ENCODE results near the gene RRP12.
"Not testable (repeated sequence)": the region's sequence is repeated elsewhere in the genome, so short reads cannot be mapped to it uniquely, and the experiment has no call there.

Gene RRP12

GRCh38 chr10:97435211-97435610 is 34.1 kb upstream of the RRP12 start:
- H3K36me3 ChIP-seq (ENCODE audit: insufficient read depth, insufficient read length, low read length): peaks cover 63% of the 10 kb centered on the region
- no peaks in the 10 kb centered on the region for H3K27me3 ChIP-seq (ENCODE audit: insufficient read depth, insufficient read length)
- H3K4me3 ChIP-seq (ENCODE audit: insufficient read length, low read depth): no peak overlapping the region
- no peak for DNase-seq (ENCODE audit: low read depth, low spot score)
- no peaks in the 10 kb centered on the region for H3K4me1 ChIP-seq (ENCODE audit: insufficient read depth, insufficient read length)
- no peaks in the 10 kb centered on the region for H3K9me3 ChIP-seq (ENCODE audit: insufficient read depth, low read length)
- H3K9ac ChIP-seq (ENCODE audit: insufficient read length, low read depth): no peak overlapping the region
- TF ChIP-seq SUZ12 (IDR thresholded peaks at IDR 0.05; ENCODE audit: extremely low read depth, insufficient read depth, insufficient read length) (no peak), ZNF274 (IDR thresholded peaks at IDR 0.05; ENCODE audit: low read depth, low read length) (no peak), YY1 (IDR thresholded peaks at IDR 0.05; ENCODE audit: insufficient read depth, insufficient read length) (no peak)

GRCh38 chr10:97434557-97434956 is 33.4 kb upstream of the RRP12 start:
- Histone ChIP-seq H3K9me3 (ENCODE audit: insufficient read depth, low read length) (no peaks in the 10 kb centered on the region), H3K36me3 (ENCODE audit: insufficient read depth, insufficient read length, low read length) (peaks cover 67% of the 10 kb centered on the region), H3K27me3 (ENCODE audit: insufficient read depth, insufficient read length) (no peaks in the 10 kb centered on the region), H3K4me1 (ENCODE audit: insufficient read depth, insufficient read length) (no peaks in the 10 kb centered on the region), H3K9ac (ENCODE audit: insufficient read length, low read depth) (no peak overlapping the region), H3K4me3 (ENCODE audit: insufficient read length, low read depth) (no peak overlapping the region)
- TF ChIP-seq YY1 (IDR thresholded peaks at IDR 0.05; ENCODE audit: insufficient read depth, insufficient read length) (no peak), ZNF274 (IDR thresholded peaks at IDR 0.05; ENCODE audit: low read depth, low read length) (no peak), SUZ12 (IDR thresholded peaks at IDR 0.05; ENCODE audit: extremely low read depth, insufficient read depth, insufficient read length) (no peak)
- DNase-seq (ENCODE audit: low read depth, low spot score): no peak

GRCh38 chr10:97434055-97434454 is 32.9 kb upstream of the RRP12 start:
- H3K9me3 ChIP-seq (ENCODE audit: insufficient read depth, low read length): no peaks in the 10 kb centered on the region
- no peaks in the 10 kb centered on the region for H3K4me1 ChIP-seq (ENCODE audit: insufficient read depth, insufficient read length)
- H3K9ac ChIP-seq (ENCODE audit: insufficient read length, low read depth): no peak overlapping the region
- no peaks in the 10 kb centered on the region for H3K27me3 ChIP-seq (ENCODE audit: insufficient read depth, insufficient read length)
- no peak overlapping the region for H3K4me3 ChIP-seq (ENCODE audit: insufficient read length, low read depth)
- peaks cover 66% of the 10 kb centered on the region for H3K36me3 ChIP-seq (ENCODE audit: insufficient read depth, insufficient read length, low read length)
- no peak for DNase-seq (ENCODE audit: low read depth, low spot score)
- TF ChIP-seq ZNF274 (IDR thresholded peaks at IDR 0.05; ENCODE audit: low read depth, low read length) (no peak), SUZ12 (IDR thresholded peaks at IDR 0.05; ENCODE audit: extremely low read depth, insufficient read depth, insufficient read length) (no peak), YY1 (IDR thresholded peaks at IDR 0.05; ENCODE audit: insufficient read depth, insufficient read length) (no peak)

- H3K9ac ChIP-seq (ENCODE audit: insufficient read length, low read depth): peak overlapping the region; percentile 54
- no peaks in the 10 kb centered on the region for H3K27me3 ChIP-seq (ENCODE audit: insufficient read depth, insufficient read length)
- TF ChIP-seq SUZ12 (IDR thresholded peaks at IDR 0.05; ENCODE audit: extremely low read depth, insufficient read depth, insufficient read length): no peak
- no peak for TF ChIP-seq ZNF274 (IDR thresholded peaks at IDR 0.05; ENCODE audit: low read depth, low read length)
- no peak for DNase-seq (ENCODE audit: low read depth, low spot score)
- H3K36me3 ChIP-seq (ENCODE audit: insufficient read depth, insufficient read length, low read length): peaks cover 49% of the 10 kb centered on the region
- no peaks in the 10 kb centered on the region for H3K9me3 ChIP-seq (ENCODE audit: insufficient read depth, low read length)
- H3K4me1 ChIP-seq (ENCODE audit: insufficient read depth, insufficient read length): no peaks in the 10 kb centered on the region
- peak overlapping the region; percentile 22 for H3K4me3 ChIP-seq (ENCODE audit: insufficient read length, low read depth)
Observed at GRCh38 chr10:97428572-97428981, 27.4 kb upstream of the RRP12 start.

- no peaks in the 10 kb centered on the region for H3K4me1 ChIP-seq (ENCODE audit: insufficient read depth, insufficient read length)
- H3K4me3 ChIP-seq (ENCODE audit: insufficient read length, low read depth): peak overlapping the region; percentile 95
- no peaks in the 10 kb centered on the region for H3K9me3 ChIP-seq (ENCODE audit: insufficient read depth, low read length)
- DNase-seq (ENCODE audit: low read depth, low spot score): peak; percentile 64
- H3K9ac ChIP-seq (ENCODE audit: insufficient read length, low read depth): peak overlapping the region; percentile 98
- H3K27me3 ChIP-seq (ENCODE audit: insufficient read depth, insufficient read length): no peaks in the 10 kb centered on the region
- peaks cover 47% of the 10 kb centered on the region for H3K36me3 ChIP-seq (ENCODE audit: insufficient read depth, insufficient read length, low read length)
- TF ChIP-seq ZNF274 (IDR thresholded peaks at IDR 0.05; ENCODE audit: low read depth, low read length) (no peak), SUZ12 (IDR thresholded peaks at IDR 0.05; ENCODE audit: extremely low read depth, insufficient read depth, insufficient read length) (no peak), YY1 (IDR thresholded peaks at IDR 0.05; ENCODE audit: insufficient read depth, insufficient read length) (no peak)
Observed at GRCh38 chr10:97427571-97428179, 26.5 kb upstream of the RRP12 start.

- H3K4me3 ChIP-seq (ENCODE audit: insufficient read length, low read depth): peak overlapping the region; percentile 95
- H3K27me3 ChIP-seq (ENCODE audit: insufficient read depth, insufficient read length): no peaks in the 10 kb centered on the region
- no peaks in the 10 kb centered on the region for H3K4me1 ChIP-seq (ENCODE audit: insufficient read depth, insufficient read length)
- no peaks in the 10 kb centered on the region for H3K9me3 ChIP-seq (ENCODE audit: insufficient read depth, low read length)
- H3K36me3 ChIP-seq (ENCODE audit: insufficient read depth, insufficient read length, low read length): peaks cover 47% of the 10 kb centered on the region
- TF ChIP-seq ZNF274 (IDR thresholded peaks at IDR 0.05; ENCODE audit: low read depth, low read length) (no peak), YY1 (IDR thresholded peaks at IDR 0.05; ENCODE audit: insufficient read depth, insufficient read length) (no peak), SUZ12 (IDR thresholded peaks at IDR 0.05; ENCODE audit: extremely low read depth, insufficient read depth, insufficient read length) (no peak)
- DNase-seq (ENCODE audit: low read depth, low spot score): no peak
- peak overlapping the region; percentile 98 for H3K9ac ChIP-seq (ENCODE audit: insufficient read length, low read depth)
Observed at GRCh38 chr10:97426776-97427570, 25.8 kb upstream of the RRP12 start.

GRCh38 chr10:97425964-97426775 is 25.0 kb upstream of the RRP12 start, which contains the start of gene PGAM1:
TSS of gene PGAM1 (plus strand) at chr10:97426191. CDS start at chr10:97426308, 117 bp downstream.
- H3K36me3 ChIP-seq (ENCODE audit: insufficient read depth, insufficient read length, low read length): peaks cover 39% of the 10 kb centered on the region
- H3K27me3 ChIP-seq (ENCODE audit: insufficient read depth, insufficient read length): no peaks in the 10 kb centered on the region
- H3K4me1 ChIP-seq (ENCODE audit: insufficient read depth, insufficient read length): no peaks in the 10 kb centered on the region
- peak within 1 kb of the TSS; percentile 95 for H3K4me3 ChIP-seq (ENCODE audit: insufficient read length, low read depth)
- H3K9me3 ChIP-seq (ENCODE audit: insufficient read depth, low read length): no peaks in the 10 kb centered on the region
- peak; percentile 90 for DNase-seq (ENCODE audit: low read depth, low spot score)
- no peak for TF ChIP-seq YY1 (IDR thresholded peaks at IDR 0.05; ENCODE audit: insufficient read depth, insufficient read length)
- TF ChIP-seq ZNF274 (IDR thresholded peaks at IDR 0.05; ENCODE audit: low read depth, low read length): no peak
- no peak for TF ChIP-seq SUZ12 (IDR thresholded peaks at IDR 0.05; ENCODE audit: extremely low read depth, insufficient read depth, insufficient read length)
- peak within 1 kb of the TSS; percentile 98 for H3K9ac ChIP-seq (ENCODE audit: insufficient read length, low read depth)

GRCh38 chr10:97423757-97424098 is 22.6 kb upstream of the RRP12 start:
- not testable (repeated sequence) for H3K9me3 ChIP-seq (ENCODE audit: insufficient read depth, low read length); H3K27me3 ChIP-seq (ENCODE audit: insufficient read depth, insufficient read length); DNase-seq (ENCODE audit: low read depth, low spot score); H3K4me3 ChIP-seq (ENCODE audit: insufficient read length, low read depth); H3K9ac ChIP-seq (ENCODE audit: insufficient read length, low read depth); H3K4me1 ChIP-seq (ENCODE audit: insufficient read depth, insufficient read length)
- H3K36me3 ChIP-seq (ENCODE audit: insufficient read depth, insufficient read length, low read length): peaks cover 19% of the 10 kb centered on the region

All from NT2/D1 (cell line).